IMR-90 (cell line): ENCODE measurements around the gene ZNF850. TPM values are rescaled to one million over a fixed set of nuclear protein-coding genes. Genes with fewer than 3 reads are reported as not detected.

Experiments used
- ATAC-seq: fragments of 200-7000 bp; cut with Tn5 transposase; 2 replicates; pipeline ENCODE4 v1.9.1; 2020; ENCODE audit warnings: low read depth, mild to moderate bottlenecking, moderate library complexity
- BruUV-seq: library from RNA; stranded (reverse); fragments of 400-500 nt; replicated peaks from 2 replicates; lab custom pipeline; 2021; lab: Mats Ljungman, UMichigan
- CTCF ChIA-PET: fragments of 300-600 bp; formaldehyde crosslinking; extraction: SDS; loops from one replicate; lab custom pipeline; 2021; ENCODE audit warnings: antibody characterized with exemption; lab: Yijun Ruan, JAX
- POLR2A ChIA-PET: fragments of 300-600 bp; sonication (Branson Sonifier 250); formaldehyde crosslinking; loops from one replicate; lab custom pipeline; 2022; ENCODE audit warnings: antibody characterized with exemption; ENCODE audit not compliant: unreplicated experiment; lab: Charles Lee
- DNase-seq: peaks from one replicate; pipeline ENCODE4 v3.0.0; 2013
- H2AFZ ChIP-seq: replicated peaks from 2 replicates; pipeline ENCODE3; 2013; ENCODE audit warnings: low read length, mild to moderate bottlenecking; ENCODE audit not compliant: poor library complexity
- H2AK5ac ChIP-seq: 2 replicates; pipeline ENCODE4 v1.6.1; 2013; ENCODE audit warnings: low read depth, low read length, inconsistent platforms
- H2AK9ac ChIP-seq: replicated peaks from 2 replicates; pipeline ENCODE3; 2013; ENCODE audit warnings: mild to moderate bottlenecking, low read depth, low read length, moderate library complexity; ENCODE audit not compliant: poor library complexity
- H2BK120ac ChIP-seq: 2 replicates; pipeline ENCODE4 v1.6.1; 2013; ENCODE audit warnings: low read depth, low read length, inconsistent platforms
- H2BK15ac ChIP-seq: 3 replicates; pipeline ENCODE4 v1.6.1; 2013; ENCODE audit warnings: low read depth, low read length, inconsistent platforms
- H2BK20ac ChIP-seq: 2 replicates; pipeline ENCODE4 v1.6.1; 2013; ENCODE audit warnings: low read depth, mild to moderate bottlenecking, inconsistent platforms, low read length, moderate library complexity
- H2BK5ac ChIP-seq: 2 replicates; pipeline ENCODE4 v1.6.1; 2013; ENCODE audit warnings: mild to moderate bottlenecking, low read depth, low read length, inconsistent platforms; ENCODE audit not compliant: poor library complexity, severe bottlenecking
- H3K14ac ChIP-seq: replicated peaks from 2 replicates; pipeline ENCODE4 v1.6.1; 2013; ENCODE audit warnings: low read depth, low read length, inconsistent platforms
- H3K18ac ChIP-seq: 2 replicates; pipeline ENCODE4 v1.6.1; 2013; ENCODE audit warnings: low read depth, low read length, control low read depth
- H3K23ac ChIP-seq: 2 replicates; pipeline ENCODE4 v1.6.1; 2013; ENCODE audit warnings: low read depth, low read length, inconsistent platforms
- H3K27ac ChIP-seq: 2 replicates; pipeline ENCODE4 v1.5.1; 2013; ENCODE audit warnings: mild to moderate bottlenecking, control low read depth, low read length; ENCODE audit not compliant: insufficient read depth
- H3K27me3 ChIP-seq: 2 replicates; pipeline ENCODE4 v1.6.1; 2013; ENCODE audit warnings: low read length; ENCODE audit not compliant: control insufficient read depth, insufficient read depth
- H3K36me3 ChIP-seq: 2 replicates; pipeline ENCODE4 v1.6.1; 2013; ENCODE audit warnings: low read length, mixed read lengths; ENCODE audit not compliant: control insufficient read depth, insufficient read depth
- H3K4ac ChIP-seq: 2 replicates; pipeline ENCODE4 v1.6.1; 2013; ENCODE audit warnings: low read depth, low read length, inconsistent platforms
- H3K4me1 ChIP-seq: 2 replicates; pipeline ENCODE4 v1.6.1; 2013; ENCODE audit warnings: low read length, mixed read lengths; ENCODE audit not compliant: control insufficient read depth, insufficient read depth
- H3K4me2 ChIP-seq: 2 replicates; pipeline ENCODE4 v1.6.1; 2013; ENCODE audit warnings: low read depth, mild to moderate bottlenecking, control low read depth, low read length, moderate library complexity
- H3K4me3 ChIP-seq: 2 replicates; pipeline ENCODE4 v1.5.1; 2013; ENCODE audit warnings: low read depth, mild to moderate bottlenecking, control low read depth, low read length, moderate library complexity; ENCODE audit not compliant: insufficient read depth
- H3K56ac ChIP-seq: 2 replicates; pipeline ENCODE4 v1.6.1; 2013; ENCODE audit warnings: low read length, inconsistent platforms; ENCODE audit not compliant: insufficient read depth; ENCODE audit errors: extremely low read depth
- H3K79me1 ChIP-seq, 2 experiments: 2 replicates each; pipeline ENCODE4 v1.6.1; 2013; ENCODE audit warnings: low read length in 2 of 2, inconsistent platforms in 1 of 2, low read depth in 1 of 2
- H3K9ac ChIP-seq: 2 replicates; pipeline ENCODE4 v1.6.1; 2013; ENCODE audit warnings: low read depth, low read length, control low read depth
- H3K9me1 ChIP-seq: 2 replicates; pipeline ENCODE4 v1.6.1; 2013; ENCODE audit warnings: low read length, inconsistent platforms; ENCODE audit not compliant: insufficient read depth
- H3K9me3 ChIP-seq: 2 replicates; pipeline ENCODE4 v1.6.1; 2013; ENCODE audit warnings: low read length; ENCODE audit not compliant: control insufficient read depth, insufficient read depth
- H4K20me1 ChIP-seq: 2 replicates; pipeline ENCODE4 v1.6.1; 2013; ENCODE audit warnings: low read length, inconsistent platforms; ENCODE audit not compliant: insufficient read depth
- H4K5ac ChIP-seq: 2 replicates; pipeline ENCODE4 v1.6.1; 2013; ENCODE audit warnings: mild to moderate bottlenecking, low read depth, low read length, control low read depth
- H4K8ac ChIP-seq, 2 experiments: 2 replicates each; pipeline ENCODE4 v1.6.1; 2013; ENCODE audit warnings: low read depth in 2 of 2, low read length in 2 of 2, control low read depth in 1 of 2, inconsistent platforms in 1 of 2
- H4K91ac ChIP-seq: 2 replicates; pipeline ENCODE4 v1.6.1; 2013; ENCODE audit warnings: low read depth, low read length, inconsistent platforms; ENCODE audit not compliant: insufficient read depth
- FOS ChIP-seq: fragments of 150-350 bp; IDR thresholded peaks from 2 replicates; pipeline ENCODE4 v1.6.1; 2016; ENCODE audit warnings: low read depth, low read length
- RCOR1 ChIP-seq: IDR thresholded peaks from 2 replicates; pipeline ENCODE4 v1.6.1; 2012; ENCODE audit warnings: mild to moderate bottlenecking, low read length, improper control_type of control experiment; ENCODE audit not compliant: insufficient replicate concordance
- RFX5 ChIP-seq: IDR thresholded peaks from 2 replicates; pipeline ENCODE4 v1.8.0; 2012; ENCODE audit warnings: low read depth, mild to moderate bottlenecking, low read length, moderate library complexity
- USF2 ChIP-seq: fragments of 150-350 bp; IDR thresholded peaks from 2 replicates; pipeline ENCODE4 v1.6.1; 2017; ENCODE audit warnings: mild to moderate bottlenecking, antibody characterized with exemption, low read length, low read depth
- WGBS, 2 experiments: methylation state at CpG; one replicate each; pipeline versions ENCODE4 v1.1.5 to v1.1.7; 2013; ENCODE audit warnings: missing lambda C conversion rate in 2 of 2; ENCODE audit not compliant: insufficient read length in 1 of 2; ENCODE audit errors: extremely low coverage in 2 of 2; 5-methylcytosine and 5-hydroxymethylcytosine counted together
- dilution Hi-C: fragments of 300-500 bp; cut with HindIII; formaldehyde crosslinking; loops from one replicate; pipeline ENCODE4 v1.14.3; 2018; ENCODE audit warnings: low sequenced_read_pairs; ENCODE audit not compliant: unreplicated experiment
- in situ Hi-C: fragments of 300-500 bp; cut with MboI; formaldehyde crosslinking; loops from 3 replicates; pipeline ENCODE4 v1.14.3; 2019; ENCODE audit warnings: low sequenced_read_pairs, inconsistent platforms, mixed read lengths
- intact Hi-C: fragments of 100-400 bp; cut with micrococcal nuclease; formaldehyde crosslinking; loops from 2 replicates; pipeline ENCODE4 v1.10.0; 2022
- polyA plus RNA-seq, 3 experiments: library from polyadenylated mRNA; depleted of rRNA; stranded (reverse); fragments of >200 nt; gene quantifications; 2 replicates each; pipeline ENCODE4 v1.2.3, GENCODE V29; 2012; ENCODE audit warnings: low replicate concordance in 1 of 3
- total RNA-seq: library from RNA; depleted of rRNA; stranded (reverse); fragments of >200 nt; gene quantifications from 2 replicates; pipeline ENCODE4 v1.2.3, GENCODE V29; 2012

The ZNF850 gene
- total and polyA plus RNA-seq, 2 of the 4 experiments (the other 2 are of a cell fraction), result 1.1 to 7.2 TPM

- CTCF ChIA-PET, result no interaction called here
- Histone ChIP-seq H4K5ac (no peak overlapping the region), H2BK120ac (no peak overlapping the region), H2BK15ac (no peak overlapping the region), H2BK20ac (no peak overlapping the region), H3K9me3 (peaks cover 20% of the 10 kb centered on the region), H3K23ac (no peak overlapping the region), H4K8ac (no peak overlapping the region), H3K4ac (no peak overlapping the region), H2AFZ (no peak overlapping the region), H4K91ac (no peak overlapping the region), H3K27me3 (no peaks in the 10 kb centered on the region), H3K4me1 (peaks cover 2% of the 10 kb centered on the region; the same call in 1 of the 2 replicates), H3K9me1 (no peaks in the 10 kb centered on the region), H2AK9ac (no peak overlapping the region), H3K79me1 (peaks cover 18 to 22% of the 10 kb centered on the region in 2 experiments), H3K27ac (no peak overlapping the region), H4K20me1 (no peaks in the 10 kb centered on the region), H3K18ac (no peak overlapping the region), H3K9ac (no peak overlapping the region), H3K56ac (no peak overlapping the region), H2BK5ac (no peak overlapping the region), H3K36me3 (peaks cover 12% of the 10 kb centered on the region), H2AK5ac (no peak overlapping the region), H3K4me2 (no peak overlapping the region), H3K4me3 (no peak overlapping the region), H3K14ac (no peak overlapping the region)
- dilution Hi-C loops, result no loop called here
- POLR2A ChIA-PET, result no interaction called here
- DNase-seq (no peak), ATAC-seq (no peak)
- no CpG with 5 or more reads among the region's 2 CpGs for WGBS, 2 experiments
- in situ Hi-C loops, result no loop called here
- no peak for TF ChIP-seq RCOR1
- no peak for TF ChIP-seq RFX5
- no peak for TF ChIP-seq USF2
- TF ChIP-seq FOS, result no peak
- BruUV-seq, result no TSS peak
- intact Hi-C loops, result loop anchor here (5.0 kb wide), 1 partner anchor 476 kb away; no protein-coding TSS in a partner anchor
Observed at GRCh38 chr19:36668646-36669045, 104.0 kb downstream of the ZNF850 start.
